ENCODE results near the gene OR6P1.

Gene OR6P1

DNA sequence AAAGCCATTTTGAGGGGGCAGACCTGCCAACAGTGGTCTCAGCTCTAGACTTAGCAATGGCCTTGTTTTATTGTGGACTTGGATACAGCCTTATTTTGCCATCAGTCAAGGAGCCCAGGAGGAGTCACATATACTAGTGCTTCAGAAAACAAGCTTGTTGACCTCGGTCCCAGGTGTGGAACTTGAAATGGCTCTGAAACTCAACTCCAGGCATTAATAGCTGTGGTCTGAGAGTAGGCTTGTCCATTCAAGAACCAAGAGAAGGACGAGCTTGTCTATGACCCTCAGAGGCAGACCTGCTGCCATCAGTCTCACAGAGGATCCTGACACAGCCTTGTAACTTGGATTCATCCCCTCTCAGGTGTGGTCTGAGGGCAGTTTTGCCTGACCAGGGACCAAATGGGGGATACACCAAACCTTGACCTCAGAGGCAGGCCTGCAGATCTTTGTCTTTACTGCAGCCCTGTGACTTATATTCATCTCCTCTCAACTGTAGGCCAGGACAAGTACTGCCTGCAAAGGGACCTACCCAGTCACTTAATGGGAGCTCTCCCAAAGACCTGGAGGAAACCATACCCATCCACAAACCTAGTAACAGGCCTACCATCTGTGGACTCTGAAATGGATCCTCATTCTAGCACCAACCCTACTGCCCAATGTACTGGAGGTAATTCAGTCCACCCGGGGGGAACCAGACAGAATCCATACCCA lies 49.3 kb downstream of the OR6P1 start:
- no peak for DNase-seq (ENCODE audit: extremely low spot score, insufficient read length, low read depth)
- no peak for FAIRE-seq

- FAIRE-seq (no peak), DNase-seq (ENCODE audit: extremely low spot score, insufficient read length, low read depth) (no peak)
These were observed 50.4 kb downstream of the OR6P1 start for GRCh38 chr1:158520021-158520420.

DNA sequence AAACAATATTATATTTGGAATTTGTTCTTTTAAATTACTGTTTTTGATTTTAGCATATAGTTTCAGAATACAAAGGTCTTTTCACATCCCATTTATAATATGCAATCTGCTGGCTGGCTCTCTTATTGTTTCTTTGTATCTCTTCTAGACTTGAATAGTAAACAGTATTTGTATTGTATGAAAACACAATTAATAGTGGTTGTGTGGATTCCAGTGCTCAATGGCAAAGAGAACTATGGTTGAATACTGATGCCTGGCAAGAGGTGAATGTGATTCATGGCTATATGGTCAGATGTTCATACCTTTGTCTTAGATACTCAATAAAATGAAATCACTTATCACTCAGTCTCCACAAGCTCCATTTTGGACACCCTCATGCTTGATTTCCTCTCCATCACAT lies 53.4 kb downstream of the OR6P1 start:
- FAIRE-seq: no peak
- no peak for DNase-seq (ENCODE audit: extremely low spot score, insufficient read length, low read depth)
